GM12875 (cell line): ENCODE results near the gene DPEP2.
"Not testable (repeated sequence)": the region's sequence is repeated elsewhere in the genome, so short reads cannot be mapped to it uniquely, and the experiment has no call there.

ENCODE experiments used
- H3K4me3 ChIP-seq: one replicate; pipeline ENCODE4 v1.5.1; 2011; ENCODE audit warnings: low read depth, low read length, control low read depth
- CTCF ChIP-seq: IDR thresholded peaks from 2 replicates; pipeline ENCODE4 v1.5.1; 2011; ENCODE audit warnings: low read depth, mild to moderate bottlenecking, control low read depth, inconsistent platforms, low read length, moderate library complexity, borderline replicate concordance; ENCODE audit not compliant: insufficient read depth

DPEP2 gene

GRCh38 chr16:68035227-68035626, 35.9 kb upstream of the DPEP2 start:
- TF ChIP-seq CTCF = no peak
- no peak overlapping the region for H3K4me3 ChIP-seq

DNA sequence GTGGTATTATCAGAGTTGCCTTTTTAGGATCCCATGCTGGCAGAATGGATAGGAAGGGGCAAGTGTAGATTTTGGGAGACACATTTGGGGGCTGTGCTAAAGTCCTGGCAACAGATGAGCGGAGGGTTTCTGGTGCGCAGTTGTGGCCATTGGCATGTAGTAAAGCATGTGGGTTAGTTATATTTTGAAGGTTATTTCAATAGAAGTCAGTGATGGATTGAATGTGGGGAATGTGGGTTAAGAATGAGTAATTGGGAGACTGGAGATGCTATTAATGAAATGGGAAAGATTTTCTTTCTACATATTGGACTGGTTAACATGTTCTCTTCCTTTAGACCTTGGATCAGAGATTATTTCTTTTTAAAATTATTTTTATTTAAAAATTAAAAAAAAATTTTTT, 33.8 kb upstream of the DPEP2 start:
- no peak for TF ChIP-seq CTCF
- no peak overlapping the region for H3K4me3 ChIP-seq

GRCh38 chr16:68031951-68032350, 32.7 kb upstream of the DPEP2 start:
- no peak overlapping the region for H3K4me3 ChIP-seq
- no peak for TF ChIP-seq CTCF

- not testable (repeated sequence) for H3K4me3 ChIP-seq
Measured at GRCh38 chr16:68030108-68030507, 30.8 kb upstream of the DPEP2 start.

GRCh38 chr16:68028996-68029395, 29.7 kb upstream of the DPEP2 start:
- no peak overlapping the region for H3K4me3 ChIP-seq
- no peak for TF ChIP-seq CTCF

DNA sequence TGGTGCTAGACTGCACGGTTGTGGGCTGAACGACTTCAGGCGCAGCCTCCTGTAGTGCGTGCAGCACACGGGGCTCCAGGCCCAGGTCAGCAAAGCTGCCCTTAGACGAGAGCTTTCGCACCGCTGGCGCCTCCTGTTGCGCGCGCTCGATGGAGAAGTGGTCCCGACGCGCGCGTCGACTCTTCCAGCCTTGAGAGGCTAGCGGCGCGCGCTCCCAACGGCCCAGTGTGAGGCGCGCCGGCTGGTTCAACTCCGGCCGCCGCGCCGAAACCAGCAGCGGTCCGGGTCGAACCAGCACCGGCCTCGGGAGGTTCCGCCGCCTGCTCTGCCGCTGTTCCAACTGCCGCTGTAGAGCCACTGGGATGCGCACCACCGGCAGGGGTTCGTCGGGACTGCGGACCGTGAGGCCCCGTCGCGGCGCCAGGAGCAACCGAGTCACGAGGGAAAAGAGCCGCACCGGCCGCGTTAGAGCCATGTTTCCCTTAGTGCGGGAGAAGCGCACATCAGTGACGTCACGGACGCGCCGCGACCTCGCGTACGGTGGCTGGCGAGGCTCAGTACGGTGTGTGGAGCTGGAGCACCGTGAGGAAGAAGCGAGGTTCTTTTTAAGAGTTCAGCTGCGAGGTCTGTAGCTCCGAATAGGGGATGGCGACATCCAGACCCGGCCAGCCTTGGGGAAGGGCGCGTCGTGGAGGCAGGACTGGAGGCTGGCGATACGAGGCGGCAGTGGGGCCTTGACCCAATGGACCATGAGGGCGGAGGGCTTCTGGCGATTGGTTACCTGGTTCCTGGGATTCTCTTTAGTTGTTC, 23.6 kb upstream of the DPEP2 start, which contains the start of the genes DDX28 and DUS2:
TSS of gene DDX28 (minus strand) at position 505 of the 810 bp plus-strand sequence. CDS start at position 475, 30 bp downstream.
TSS of gene DUS2 (plus strand) at position 557 of the 810 bp plus-strand sequence. CDS start 14,740 bp downstream, outside the sequence.
- TF ChIP-seq CTCF = no peak
- H3K4me3 ChIP-seq = peak within 1 kb of the TSS; percentile 60

GRCh38 chr16:68022278-68022727, 23.0 kb upstream of the DPEP2 start:
- no peak for TF ChIP-seq CTCF
- peak overlapping the region; percentile 60 for H3K4me3 ChIP-seq

DNA sequence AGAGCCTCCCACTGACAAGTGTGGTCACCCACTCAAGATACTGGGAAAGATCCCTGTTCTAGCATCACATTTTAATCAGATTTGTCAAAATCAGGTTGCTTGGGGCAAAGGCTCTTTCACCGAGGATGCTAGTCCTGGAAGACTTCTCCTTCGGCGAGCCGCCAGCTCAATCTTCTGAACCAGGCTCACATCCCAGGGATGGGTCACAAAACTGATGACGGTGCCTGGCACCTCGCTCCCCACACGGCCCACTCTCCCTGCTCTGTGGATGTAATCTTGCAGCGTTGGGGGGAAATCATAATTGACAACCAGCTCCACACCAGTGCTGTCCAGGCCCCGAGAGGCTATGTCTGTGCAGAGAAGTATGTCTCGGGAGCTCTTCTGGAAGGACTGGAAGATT, 22.2 kb upstream of the DPEP2 start:
- H3K4me3 ChIP-seq = no peak overlapping the region
- TF ChIP-seq CTCF = no peak
